HEK293T (cell line): Measurements from ENCODE around the gene RNF10.

Experiments used
- BHLHE40 ChIP-seq: fragments of 450-650 bp; IDR thresholded peaks from 2 replicates; pipeline ENCODE4 v1.6.1; 2016; ENCODE audit warnings: mild to moderate bottlenecking, moderate library complexity, borderline replicate concordance
- FOXA1 ChIP-seq: fragments of 450-650 bp; IDR thresholded peaks from 2 replicates; pipeline ENCODE4 v1.6.1; 2016; ENCODE audit warnings: mild to moderate bottlenecking
- FOXK2 ChIP-seq: fragments of 450-650 bp; IDR thresholded peaks from 2 replicates; pipeline ENCODE4 v1.6.1; 2016; ENCODE audit warnings: mild to moderate bottlenecking
- FOXM1 ChIP-seq: fragments of 450-650 bp; IDR thresholded peaks from 2 replicates; pipeline ENCODE4 v1.6.1; 2017; ENCODE audit warnings: mild to moderate bottlenecking, borderline replicate concordance
- LEF1 ChIP-seq: fragments of 450-650 bp; IDR thresholded peaks from 2 replicates; pipeline ENCODE4 v1.6.1; 2017; ENCODE audit warnings: mild to moderate bottlenecking, borderline replicate concordance
- NFRKB ChIP-seq: fragments of 450-650 bp; IDR thresholded peaks from 2 replicates; pipeline ENCODE4 v1.6.1; 2016; ENCODE audit warnings: mild to moderate bottlenecking, moderate library complexity
- TARDBP ChIP-seq: fragments of 450-650 bp; IDR thresholded peaks from 2 replicates; pipeline ENCODE4 v1.6.1; 2016
- TF ChIP-seq, protein P1 (sequence below): fragments of 450-650 bp; IDR thresholded peaks from 2 replicates; pipeline ENCODE4 v1.6.1; 2016

DNA sequence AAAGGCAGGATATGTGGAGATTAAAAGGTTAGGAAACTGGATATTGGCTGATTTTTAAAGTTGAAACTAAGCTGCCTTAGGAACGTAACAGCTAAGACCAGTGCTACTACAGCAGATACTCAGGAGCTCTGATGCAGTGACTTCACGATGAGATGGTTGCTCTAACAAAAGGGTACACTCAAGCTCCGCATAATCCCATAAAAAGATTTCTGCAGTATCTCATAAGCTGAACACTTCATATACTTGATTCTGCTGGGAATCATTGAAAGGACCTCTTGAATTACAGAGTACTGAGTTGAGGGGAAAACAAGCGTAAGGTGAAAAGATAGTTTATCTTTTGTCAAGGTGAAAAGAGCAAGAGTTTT lies 3.7 kb downstream of the RNF10 start:
- TF ChIP-seq BHLHE40 (no peak), FOXA1 (no peak), NFRKB (no peak), FOXK2 (no peak), FOXM1 (no peak), TARDBP (no peak), LEF1 (no peak)
- TF ChIP-seq, protein P1, sequence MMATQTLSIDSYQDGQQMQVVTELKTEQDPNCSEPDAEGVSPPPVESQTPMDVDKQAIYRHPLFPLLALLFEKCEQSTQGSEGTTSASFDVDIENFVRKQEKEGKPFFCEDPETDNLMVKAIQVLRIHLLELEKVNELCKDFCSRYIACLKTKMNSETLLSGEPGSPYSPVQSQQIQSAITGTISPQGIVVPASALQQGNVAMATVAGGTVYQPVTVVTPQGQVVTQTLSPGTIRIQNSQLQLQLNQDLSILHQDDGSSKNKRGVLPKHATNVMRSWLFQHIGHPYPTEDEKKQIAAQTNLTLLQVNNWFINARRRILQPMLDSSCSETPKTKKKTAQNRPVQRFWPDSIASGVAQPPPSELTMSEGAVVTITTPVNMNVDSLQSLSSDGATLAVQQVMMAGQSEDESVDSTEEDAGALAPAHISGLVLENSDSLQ: no peak
